Central memory CD8-positive, alpha-beta T cell (primary cell): ENCODE data around the gene TRIM46.

Experiments
- ATAC-seq: fragments of 150-1000 bp; cut with Tn5 transposase; replicated peaks from 2 replicates; pipeline ENCODE4 v1.10.0; 2022; ENCODE audit warnings: mild to moderate bottlenecking, moderate FRiP score, moderate number of reproducible peaks; ENCODE audit not compliant: poor library complexity, severe bottlenecking; ENCODE audit errors: extremely low read depth
- DNase-seq, 2 donors: peaks; one replicate each; pipeline ENCODE4 v3.0.0; 2021; ENCODE audit warnings: low spot score in 2 of 2
- H3K27ac Mint-ChIP-seq: one replicate; pipeline ENCODE4 v1.8.0; 2022; ENCODE audit warnings: low read depth, mild to moderate bottlenecking, moderate library complexity, mixed read lengths
- H3K27me3 Mint-ChIP-seq: one replicate; pipeline ENCODE4 v1.8.0; 2022; ENCODE audit warnings: mixed read lengths
- H3K36me3 Mint-ChIP-seq: one replicate; pipeline ENCODE4 v1.8.0; 2022; ENCODE audit warnings: mild to moderate bottlenecking, moderate library complexity, mixed read lengths; ENCODE audit not compliant: insufficient read depth
- H3K4me1 Mint-ChIP-seq: one replicate; pipeline ENCODE4 v1.8.0; 2022; ENCODE audit warnings: mixed read lengths
- H3K4me3 Mint-ChIP-seq: one replicate; pipeline ENCODE4 v1.8.0; 2022; ENCODE audit warnings: mild to moderate bottlenecking, moderate library complexity, mixed read lengths
- H3K9me3 Mint-ChIP-seq: one replicate; pipeline ENCODE4 v1.8.0; 2022; ENCODE audit warnings: mixed read lengths

The TRIM46 gene

DNA sequence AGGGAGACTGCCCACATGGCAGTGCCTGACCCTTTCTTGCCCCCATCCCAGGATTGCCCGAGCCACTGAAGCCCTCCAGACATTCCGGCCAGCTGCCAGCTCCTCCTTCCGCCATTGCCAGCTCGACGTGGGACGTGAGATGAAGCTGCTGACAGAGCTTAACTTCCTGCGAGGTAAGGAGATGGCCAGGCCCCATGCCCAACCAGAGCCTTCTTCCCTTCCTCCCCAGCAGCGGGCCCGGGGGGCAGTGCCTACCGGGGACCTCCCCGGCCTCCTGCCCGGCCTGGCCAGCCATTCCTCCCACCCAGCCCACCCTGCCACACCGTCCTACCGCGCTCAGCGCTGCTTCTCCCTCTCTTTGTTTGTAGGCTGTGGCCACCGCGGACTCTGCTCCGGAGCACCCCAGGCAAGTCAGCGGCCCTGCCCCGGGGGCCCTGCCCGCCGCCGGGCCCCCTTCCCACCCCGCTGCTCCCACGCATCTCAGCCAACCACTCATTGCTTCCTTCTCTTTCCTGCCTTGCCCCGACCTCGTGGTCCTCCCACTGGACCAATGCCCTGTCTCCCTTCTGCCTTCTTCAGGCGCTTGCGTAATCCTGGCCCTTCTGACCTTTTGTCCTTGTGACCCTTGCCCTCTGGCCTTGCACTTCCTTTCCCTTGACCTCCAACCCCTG is 4.9 kb downstream of the TRIM46 start:
- no peak for ATAC-seq
- H3K27me3 Mint-ChIP-seq: no peaks in the 10 kb centered on the region
- no peak overlapping the region for H3K4me3 Mint-ChIP-seq
- H3K4me1 Mint-ChIP-seq: peaks cover 27% of the 10 kb centered on the region
- no peak for DNase-seq
- no peak overlapping the region for H3K27ac Mint-ChIP-seq
- H3K9me3 Mint-ChIP-seq: no peaks in the 10 kb centered on the region
- H3K36me3 Mint-ChIP-seq: peaks cover 21% of the 10 kb centered on the region

DNA sequence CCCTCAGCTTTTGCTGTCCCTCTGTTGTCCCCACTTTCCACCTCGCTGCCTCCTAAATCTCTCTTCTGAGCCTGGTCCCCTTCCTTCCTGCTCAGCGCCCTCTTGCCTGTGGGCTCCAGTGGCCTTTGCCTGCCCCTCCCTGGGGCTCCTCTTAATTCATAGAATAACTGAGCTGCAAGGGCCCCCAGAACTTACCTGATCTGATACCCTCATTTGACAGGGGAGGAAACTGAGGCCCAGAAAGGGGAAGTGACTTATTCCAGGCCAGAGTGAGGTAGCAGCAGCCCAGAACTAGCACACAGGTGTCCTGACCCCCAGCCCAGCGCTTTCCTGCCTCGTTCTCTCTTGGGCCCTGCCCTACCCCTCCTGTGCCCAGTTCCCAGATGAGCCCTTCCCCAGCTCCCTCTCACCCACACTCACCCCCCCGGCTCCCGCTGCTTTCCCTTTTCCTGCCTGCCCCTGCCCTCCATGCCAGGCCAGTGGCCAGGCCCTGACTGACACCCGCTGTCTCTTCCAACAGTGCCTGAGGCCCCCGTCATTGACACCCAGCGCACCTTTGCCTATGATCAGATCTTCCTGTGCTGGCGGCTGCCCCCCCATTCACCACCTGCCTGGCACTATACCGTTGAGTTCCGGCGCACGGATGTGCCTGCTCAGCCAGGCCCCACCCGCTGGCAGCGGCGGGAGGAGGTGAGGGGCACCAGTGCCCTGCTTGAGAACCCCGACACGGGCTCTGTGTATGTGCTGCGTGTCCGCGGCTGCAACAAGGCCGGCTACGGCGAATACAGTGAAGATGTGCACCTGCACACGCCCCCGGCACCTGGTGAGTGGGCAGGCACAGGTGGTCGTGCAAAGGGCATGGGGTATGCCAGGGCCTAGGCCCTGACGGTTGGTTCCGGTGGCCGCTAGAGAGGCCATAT is 5.7 kb downstream of the TRIM46 start:
- H3K27ac Mint-ChIP-seq: no peak overlapping the region
- ATAC-seq (no peak), DNase-seq (no peak)
- no peaks in the 10 kb centered on the region for H3K9me3 Mint-ChIP-seq
- no peaks in the 10 kb centered on the region for H3K27me3 Mint-ChIP-seq
- H3K4me3 Mint-ChIP-seq: no peak overlapping the region
- peaks cover 19% of the 10 kb centered on the region for H3K4me1 Mint-ChIP-seq
- peaks cover 17% of the 10 kb centered on the region for H3K36me3 Mint-ChIP-seq

DNA sequence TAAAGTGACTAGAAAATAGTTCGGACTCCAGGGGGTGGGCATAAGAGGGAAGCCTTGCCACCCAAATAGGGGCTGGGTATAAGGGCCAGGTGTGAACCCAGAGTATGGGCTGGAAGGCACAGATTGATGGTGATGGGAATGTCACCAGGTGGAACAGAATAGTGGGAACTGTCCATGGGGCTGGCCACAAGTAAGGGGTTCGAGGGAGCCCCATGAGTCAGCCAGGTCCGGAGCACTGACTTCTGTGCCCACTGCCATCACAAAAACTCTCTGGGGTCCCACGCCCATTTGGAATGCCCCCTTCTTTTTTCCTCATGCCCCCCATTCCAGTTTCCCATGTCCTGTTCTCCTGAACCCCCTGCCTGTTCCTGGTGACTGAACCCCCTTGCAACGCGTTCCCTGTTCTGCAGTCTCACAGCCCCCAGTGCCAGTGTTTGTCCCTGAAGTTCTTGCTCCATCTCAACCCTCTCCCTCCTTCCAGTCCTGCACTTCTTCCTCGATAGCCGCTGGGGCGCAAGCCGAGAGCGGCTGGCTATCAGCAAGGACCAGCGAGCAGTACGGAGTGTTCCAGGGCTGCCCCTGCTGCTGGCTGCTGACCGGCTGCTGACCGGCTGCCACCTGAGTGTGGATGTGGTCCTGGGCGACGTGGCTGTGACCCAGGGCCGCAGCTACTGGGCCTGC is 7.9 kb downstream of the TRIM46 start:
- H3K27ac Mint-ChIP-seq: no peak overlapping the region
- ATAC-seq (no peak), DNase-seq (no peak)
- no peak overlapping the region for H3K4me3 Mint-ChIP-seq
- H3K27me3 Mint-ChIP-seq: no peaks in the 10 kb centered on the region
- peaks cover 16% of the 10 kb centered on the region for H3K36me3 Mint-ChIP-seq
- H3K9me3 Mint-ChIP-seq: no peaks in the 10 kb centered on the region
- peaks cover 12% of the 10 kb centered on the region for H3K4me1 Mint-ChIP-seq

DNA sequence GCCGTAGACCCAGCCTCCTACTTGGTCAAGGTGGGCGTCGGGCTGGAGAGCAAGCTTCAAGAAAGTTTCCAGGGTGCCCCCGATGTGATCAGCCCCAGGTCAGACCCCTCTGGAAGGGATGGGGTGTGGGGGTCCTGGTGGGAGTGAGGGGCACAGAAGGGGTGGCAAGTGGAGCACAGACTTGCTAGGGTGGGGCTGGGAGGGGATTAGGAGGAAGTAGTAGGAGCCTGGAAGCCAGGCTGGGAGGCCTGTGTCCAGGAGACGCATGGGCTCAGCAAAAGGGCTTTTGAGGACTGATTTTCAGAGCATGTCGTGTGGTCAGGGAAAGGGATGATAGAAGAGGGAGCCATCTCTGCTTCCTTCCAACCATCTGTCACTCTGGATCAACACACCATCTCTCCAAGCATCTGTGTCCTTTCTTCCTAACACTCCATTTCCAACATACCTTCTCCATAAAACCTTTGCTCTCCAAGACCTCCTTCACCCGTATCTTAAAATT is 8.5 kb downstream of the TRIM46 start:
- H3K27me3 Mint-ChIP-seq: no peaks in the 10 kb centered on the region
- no peak for ATAC-seq

DNA sequence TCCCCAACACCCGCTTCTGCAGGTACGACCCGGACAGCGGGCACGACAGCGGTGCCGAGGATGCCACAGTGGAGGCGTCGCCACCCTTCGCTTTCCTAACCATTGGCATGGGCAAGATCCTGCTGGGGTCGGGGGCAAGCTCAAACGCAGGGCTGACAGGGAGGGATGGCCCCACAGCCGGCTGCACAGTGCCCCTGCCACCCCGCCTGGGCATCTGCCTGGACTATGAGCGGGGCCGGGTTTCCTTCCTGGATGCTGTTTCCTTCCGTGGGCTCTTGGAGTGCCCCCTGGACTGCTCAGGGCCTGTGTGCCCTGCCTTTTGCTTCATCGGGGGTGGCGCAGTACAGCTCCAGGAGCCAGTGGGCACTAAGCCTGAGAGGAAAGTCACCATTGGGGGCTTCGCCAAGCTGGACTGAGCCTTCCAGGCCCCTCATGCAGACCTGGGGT is 10.1 kb downstream of the TRIM46 start:
- H3K9me3 Mint-ChIP-seq: no peaks in the 10 kb centered on the region
- no peak overlapping the region for H3K27ac Mint-ChIP-seq
- no peaks in the 10 kb centered on the region for H3K27me3 Mint-ChIP-seq
- ATAC-seq: no peak
- peaks cover 12% of the 10 kb centered on the region for H3K4me1 Mint-ChIP-seq
- no peak for DNase-seq
- no peak overlapping the region for H3K4me3 Mint-ChIP-seq
- H3K36me3 Mint-ChIP-seq: peaks cover 14% of the 10 kb centered on the region

More for the DNA sequence above, 8.5 kb downstream of the TRIM46 start:
- H3K27ac Mint-ChIP-seq: no peak overlapping the region
- H3K4me1 Mint-ChIP-seq: peaks cover 6% of the 10 kb centered on the region
- peaks cover 15% of the 10 kb centered on the region for H3K36me3 Mint-ChIP-seq
- H3K4me3 Mint-ChIP-seq: no peak overlapping the region
- no peak for DNase-seq
- H3K9me3 Mint-ChIP-seq: no peaks in the 10 kb centered on the region

DNA sequence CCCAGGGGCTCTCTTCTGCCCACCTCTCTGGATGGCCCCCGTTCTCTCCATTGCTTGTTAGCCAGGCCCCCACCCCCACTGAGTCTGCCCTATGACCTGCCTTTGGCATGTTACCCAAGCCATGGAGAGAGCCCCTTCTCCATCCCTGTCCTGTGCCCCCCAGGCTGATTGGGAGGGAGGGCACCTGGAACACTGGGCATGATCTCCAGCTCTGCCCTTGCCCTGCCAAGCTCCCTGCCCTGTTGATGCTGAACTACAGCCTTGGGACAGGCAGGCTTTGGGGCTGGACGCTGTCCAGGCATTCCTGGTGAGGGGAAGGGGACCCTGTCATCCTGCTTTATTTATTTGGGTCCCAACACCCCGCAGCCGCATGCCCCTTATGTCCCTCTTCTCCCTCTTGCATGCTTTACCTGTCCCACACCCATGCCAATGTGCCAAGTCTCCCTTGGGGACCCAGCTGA is 10.7 kb downstream of the TRIM46 start:
- Mint-ChIP-seq H3K27ac (no peak overlapping the region), H3K27me3 (no peaks in the 10 kb centered on the region), H3K4me3 (no peak overlapping the region), H3K36me3 (peaks cover 10% of the 10 kb centered on the region), H3K4me1 (peaks cover 12% of the 10 kb centered on the region), H3K9me3 (no peaks in the 10 kb centered on the region)
- ATAC-seq (no peak), DNase-seq (no peak)

DNA sequence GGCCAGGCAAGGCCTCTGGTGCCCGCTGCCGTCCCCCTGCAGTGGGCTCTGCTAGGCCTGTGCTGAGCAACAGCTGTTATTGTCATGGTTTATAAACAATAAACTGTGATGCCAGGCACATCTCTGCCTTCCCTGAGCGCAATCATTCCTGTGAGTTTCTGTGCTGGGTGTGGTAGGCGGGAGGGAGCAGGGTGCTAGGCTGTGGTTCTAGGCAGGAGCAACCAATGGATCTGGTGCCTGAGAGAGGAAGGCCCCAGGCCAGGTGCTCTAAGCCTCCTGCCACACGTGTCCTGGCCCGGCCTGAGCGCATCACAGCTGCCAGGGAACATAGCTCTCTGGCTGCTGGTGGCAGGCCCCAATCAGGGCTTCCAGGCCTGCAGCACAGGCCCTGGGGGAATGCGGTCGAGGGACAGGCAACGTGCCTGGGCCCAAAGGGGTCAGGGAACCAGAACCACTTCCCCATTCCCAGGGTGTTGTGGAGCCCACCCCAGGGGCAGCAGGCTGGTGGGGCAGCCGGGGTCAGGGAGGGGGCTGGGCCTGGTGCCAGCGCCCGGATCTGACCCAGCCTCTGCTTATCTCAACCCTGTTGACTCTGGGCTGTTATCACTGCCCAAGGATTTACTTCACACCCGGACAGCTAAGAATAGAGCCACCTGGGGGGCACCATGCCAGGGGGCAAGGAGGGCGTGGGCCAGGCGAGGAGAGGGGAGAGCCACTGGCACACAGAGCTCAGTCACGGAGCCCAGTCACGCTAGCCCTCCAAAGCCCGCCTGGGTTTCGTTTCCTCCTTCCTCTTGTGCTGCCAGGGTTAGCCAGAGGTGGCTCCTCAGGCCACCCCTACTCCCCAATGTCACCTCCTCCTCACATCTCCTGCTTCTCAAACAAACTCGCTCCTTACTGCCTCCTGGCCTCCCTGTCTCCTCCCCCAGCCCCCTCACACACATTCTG is 11.5 kb downstream of the TRIM46 start:
- no peak for ATAC-seq
- H3K9me3 Mint-ChIP-seq: no peaks in the 10 kb centered on the region
- H3K4me1 Mint-ChIP-seq: peaks cover 12% of the 10 kb centered on the region
- no peaks in the 10 kb centered on the region for H3K27me3 Mint-ChIP-seq
- H3K4me3 Mint-ChIP-seq: no peak overlapping the region
- no peak overlapping the region for H3K27ac Mint-ChIP-seq
- H3K36me3 Mint-ChIP-seq: peaks cover 7% of the 10 kb centered on the region
- no peak for DNase-seq

DNA sequence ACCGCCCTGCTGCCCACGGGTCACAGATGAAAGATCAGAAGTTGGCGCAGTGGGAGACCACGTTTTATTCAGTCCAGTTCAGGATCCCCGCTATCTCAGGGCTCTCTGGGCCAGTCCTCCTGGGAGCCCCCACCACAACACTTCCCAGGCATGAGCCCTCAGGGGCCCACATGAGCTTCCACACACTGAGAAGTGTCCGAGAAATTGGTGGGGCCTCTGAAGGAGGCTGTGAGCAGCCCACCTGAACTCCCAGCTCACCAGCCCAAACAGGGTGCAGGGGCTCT is 12.1 kb downstream of the TRIM46 start:
- Mint-ChIP-seq H3K9me3 (no peaks in the 10 kb centered on the region), H3K27me3 (no peaks in the 10 kb centered on the region), H3K4me3 (no peak overlapping the region), H3K36me3 (peaks cover 7% of the 10 kb centered on the region), H3K4me1 (peaks cover 12% of the 10 kb centered on the region), H3K27ac (no peak overlapping the region)
- no peak for DNase-seq
- ATAC-seq: no peak

DNA sequence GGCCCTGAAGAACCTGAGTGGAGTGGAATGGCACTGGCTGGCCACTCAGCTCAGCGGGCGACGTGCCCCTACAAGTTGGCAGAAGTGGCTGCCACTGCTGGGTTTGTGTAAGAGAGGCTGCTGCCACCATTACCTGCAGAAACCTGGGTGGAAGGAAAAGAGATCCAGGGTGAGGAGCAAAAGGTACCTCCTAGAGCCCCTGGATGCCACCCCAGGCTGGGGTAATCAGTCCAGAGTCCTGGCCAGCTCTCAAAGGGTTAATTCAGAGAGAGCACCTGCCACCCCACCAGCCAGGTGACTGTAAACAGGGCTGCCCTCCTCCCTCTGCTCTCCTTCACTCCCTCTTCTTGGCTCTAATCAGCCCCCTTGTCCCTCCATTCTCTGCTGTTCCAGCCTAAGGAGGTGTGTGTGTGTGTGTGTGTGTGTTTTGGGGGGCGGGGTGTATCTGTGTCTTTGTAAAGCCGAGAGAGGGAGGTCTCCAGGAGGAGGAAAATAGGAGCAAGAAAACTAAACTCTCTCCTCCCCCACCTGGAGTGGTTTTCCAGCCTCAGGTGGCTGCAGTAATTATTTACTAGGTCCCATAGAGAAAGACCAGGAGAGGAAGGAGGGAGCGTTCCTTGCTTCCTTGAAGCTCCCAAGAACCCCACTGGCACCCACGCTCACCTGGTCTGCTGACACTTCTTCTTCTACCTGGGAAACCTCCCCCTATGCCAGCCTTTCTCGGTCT is 12.6 kb downstream of the TRIM46 start:
- ATAC-seq (no peak), DNase-seq (no peak)
- peaks cover 7% of the 10 kb centered on the region for H3K36me3 Mint-ChIP-seq
- H3K27me3 Mint-ChIP-seq: no peaks in the 10 kb centered on the region
- H3K4me3 Mint-ChIP-seq: no peak overlapping the region
- H3K4me1 Mint-ChIP-seq: peaks cover 12% of the 10 kb centered on the region
- no peak overlapping the region for H3K27ac Mint-ChIP-seq
- H3K9me3 Mint-ChIP-seq: no peaks in the 10 kb centered on the region

DNA sequence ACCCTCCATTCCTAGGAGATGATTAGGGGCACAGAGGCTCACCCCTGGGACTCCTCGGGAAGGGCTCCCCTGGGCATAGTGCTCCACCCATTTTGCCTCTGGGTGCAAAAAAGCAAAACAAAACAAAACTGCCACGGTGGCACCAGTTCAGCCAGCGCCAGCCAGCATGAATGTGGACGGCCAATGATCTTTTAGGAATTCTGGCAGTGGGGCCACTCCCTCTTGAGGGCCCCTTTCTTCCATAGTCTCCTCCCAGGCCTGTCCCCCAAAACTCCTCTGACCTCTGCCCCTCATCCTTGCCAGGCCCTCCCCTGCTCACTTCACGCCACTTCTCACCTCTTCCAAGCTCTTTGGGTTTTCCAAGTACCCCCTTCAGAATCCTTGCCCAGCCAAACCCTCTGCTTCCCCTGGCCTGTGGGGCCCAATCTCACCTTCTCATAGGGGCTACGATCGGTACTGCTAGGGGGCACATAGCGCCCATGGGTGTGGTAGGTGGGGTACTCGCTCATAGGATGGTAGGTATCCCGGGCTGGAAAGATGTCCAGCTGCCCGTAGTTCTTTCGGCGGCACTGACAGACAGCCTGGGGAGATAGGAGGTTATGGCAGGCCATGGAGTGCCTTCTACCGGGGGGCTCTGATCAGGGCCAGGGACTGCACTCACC is 13.3 kb downstream of the TRIM46 start:
- Mint-ChIP-seq H3K27ac (no peak overlapping the region), H3K36me3 (peaks cover 7% of the 10 kb centered on the region), H3K27me3 (no peaks in the 10 kb centered on the region), H3K9me3 (no peaks in the 10 kb centered on the region), H3K4me1 (peaks cover 14% of the 10 kb centered on the region), H3K4me3 (no peak overlapping the region)
- DNase-seq: no peak
- ATAC-seq: no peak

DNA sequence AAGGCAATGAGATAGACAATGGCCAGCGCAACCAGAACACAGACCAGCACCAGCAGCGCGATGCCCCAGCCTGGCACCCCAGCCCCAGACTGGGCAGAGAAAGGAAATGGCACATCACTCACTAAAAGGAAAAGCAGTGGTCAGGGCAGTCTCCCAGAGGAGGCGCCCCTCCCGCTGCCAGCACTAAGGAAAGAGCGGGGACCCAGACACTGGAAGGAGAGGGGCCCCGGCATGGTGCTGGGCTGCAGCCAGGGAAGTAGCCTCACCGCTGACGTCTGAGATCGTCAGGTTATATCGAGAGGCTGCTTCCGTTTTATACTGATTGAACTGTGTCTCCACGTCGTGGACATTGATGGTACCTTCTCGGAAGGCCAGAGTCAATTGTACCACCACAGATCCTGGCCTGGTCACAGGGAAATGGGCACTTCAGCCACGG is 13.8 kb downstream of the TRIM46 start:
- peaks cover 19% of the 10 kb centered on the region for H3K4me1 Mint-ChIP-seq
- no peaks in the 10 kb centered on the region for H3K27me3 Mint-ChIP-seq
- H3K4me3 Mint-ChIP-seq: no peak overlapping the region
- peaks cover 7% of the 10 kb centered on the region for H3K36me3 Mint-ChIP-seq
- DNase-seq: no peak
- no peak overlapping the region for H3K27ac Mint-ChIP-seq
- no peak for ATAC-seq
- H3K9me3 Mint-ChIP-seq: no peaks in the 10 kb centered on the region
